AG09319 (cell line): ENCODE data around the gene ERICH6.

Experiments used
- DNase-seq: peaks from one replicate; pipeline ENCODE4 v3.0.0-alpha.2; 2010; ENCODE audit warnings: low read depth; ENCODE audit errors: extremely low read depth
- TF ChIP-seq, protein P1 (sequence below): IDR thresholded peaks from 2 replicates; pipeline ENCODE4 v1.5.1; 2011; ENCODE audit warnings: low read depth, mild to moderate bottlenecking, inconsistent platforms, low read length, moderate library complexity

Gene ERICH6

DNA sequence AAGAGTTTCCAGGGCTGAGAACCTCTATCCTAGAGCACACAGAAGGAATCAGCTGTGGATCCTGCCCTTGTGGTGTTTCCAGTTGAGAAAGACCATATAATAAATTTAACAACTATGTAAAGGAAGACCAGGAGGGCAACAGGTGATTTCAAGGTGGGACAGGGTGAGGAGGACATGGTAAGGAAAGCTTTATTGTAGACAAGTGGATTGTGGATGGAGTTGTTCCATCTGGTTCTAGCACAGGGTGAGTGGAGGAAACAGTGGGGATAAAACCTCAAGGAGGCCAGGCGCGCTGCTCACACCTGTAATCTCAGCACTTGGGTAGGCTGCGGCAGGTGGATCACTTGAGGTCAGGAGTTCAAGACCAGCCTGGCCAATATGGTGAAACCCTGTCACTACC, 42.1 kb upstream of the ERICH6 start:
- DNase-seq = no peak
- TF ChIP-seq, protein P1, sequence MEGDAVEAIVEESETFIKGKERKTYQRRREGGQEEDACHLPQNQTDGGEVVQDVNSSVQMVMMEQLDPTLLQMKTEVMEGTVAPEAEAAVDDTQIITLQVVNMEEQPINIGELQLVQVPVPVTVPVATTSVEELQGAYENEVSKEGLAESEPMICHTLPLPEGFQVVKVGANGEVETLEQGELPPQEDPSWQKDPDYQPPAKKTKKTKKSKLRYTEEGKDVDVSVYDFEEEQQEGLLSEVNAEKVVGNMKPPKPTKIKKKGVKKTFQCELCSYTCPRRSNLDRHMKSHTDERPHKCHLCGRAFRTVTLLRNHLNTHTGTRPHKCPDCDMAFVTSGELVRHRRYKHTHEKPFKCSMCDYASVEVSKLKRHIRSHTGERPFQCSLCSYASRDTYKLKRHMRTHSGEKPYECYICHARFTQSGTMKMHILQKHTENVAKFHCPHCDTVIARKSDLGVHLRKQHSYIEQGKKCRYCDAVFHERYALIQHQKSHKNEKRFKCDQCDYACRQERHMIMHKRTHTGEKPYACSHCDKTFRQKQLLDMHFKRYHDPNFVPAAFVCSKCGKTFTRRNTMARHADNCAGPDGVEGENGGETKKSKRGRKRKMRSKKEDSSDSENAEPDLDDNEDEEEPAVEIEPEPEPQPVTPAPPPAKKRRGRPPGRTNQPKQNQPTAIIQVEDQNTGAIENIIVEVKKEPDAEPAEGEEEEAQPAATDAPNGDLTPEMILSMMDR = no peak

DNA sequence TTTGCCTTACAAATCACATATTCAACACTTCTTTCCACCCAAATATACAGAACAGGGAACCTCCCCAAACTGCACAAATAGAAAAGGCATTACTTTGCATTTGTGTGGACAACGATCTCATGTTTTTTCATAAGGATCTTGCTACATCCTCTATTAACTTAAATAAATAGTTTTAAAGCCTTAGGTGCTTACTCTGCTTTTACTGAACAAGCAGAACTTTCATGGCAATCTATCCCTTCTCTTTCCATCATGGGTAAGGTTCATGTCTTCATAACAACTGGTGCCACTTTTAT, 41.1 kb upstream of the ERICH6 start:
- TF ChIP-seq, protein P1 = no peak

DNA sequence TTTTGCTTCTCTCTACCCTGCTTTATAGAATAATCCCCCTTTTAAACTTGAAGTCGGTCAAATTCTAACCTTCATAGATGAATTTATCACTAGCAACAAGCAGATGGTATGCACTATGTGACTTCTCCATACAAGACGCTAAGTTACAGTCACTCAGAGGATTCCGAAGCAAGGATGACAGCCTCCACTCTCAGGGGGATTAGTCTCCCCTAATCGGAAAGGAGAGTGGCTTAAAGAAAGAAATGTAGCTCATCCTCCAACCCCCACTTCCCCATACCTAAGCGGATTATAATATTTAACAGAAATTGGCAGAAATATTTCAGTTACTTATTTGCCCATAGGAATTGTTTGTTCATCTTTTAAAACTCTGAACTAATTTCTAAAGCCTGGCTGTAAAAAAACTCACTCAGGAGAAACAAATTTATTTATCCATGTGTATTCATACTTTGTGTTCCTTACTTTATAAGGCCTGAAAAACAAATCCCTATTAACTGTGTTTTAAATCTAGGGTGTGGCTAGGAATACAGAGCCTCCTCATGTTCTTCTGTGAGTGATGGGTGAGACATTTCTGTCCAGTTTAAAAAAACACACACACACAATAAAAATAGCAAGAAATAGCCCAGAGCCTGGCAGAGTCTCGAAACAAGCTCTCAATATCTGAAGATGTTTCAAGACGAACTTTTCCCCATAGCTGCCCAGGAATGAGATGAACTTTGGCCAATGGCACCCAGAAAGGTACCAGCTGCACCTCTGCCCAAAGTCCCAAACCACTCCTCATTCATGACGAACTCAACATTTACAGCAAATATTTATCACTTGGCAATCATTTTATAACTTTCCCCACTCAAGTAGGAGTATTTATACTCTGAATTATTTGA, 40.6 kb upstream of the ERICH6 start:
- TF ChIP-seq, protein P1 = no peak
- no peak for DNase-seq

More for the DNA sequence above, 41.1 kb upstream of the ERICH6 start:
- DNase-seq = no peak

DNA sequence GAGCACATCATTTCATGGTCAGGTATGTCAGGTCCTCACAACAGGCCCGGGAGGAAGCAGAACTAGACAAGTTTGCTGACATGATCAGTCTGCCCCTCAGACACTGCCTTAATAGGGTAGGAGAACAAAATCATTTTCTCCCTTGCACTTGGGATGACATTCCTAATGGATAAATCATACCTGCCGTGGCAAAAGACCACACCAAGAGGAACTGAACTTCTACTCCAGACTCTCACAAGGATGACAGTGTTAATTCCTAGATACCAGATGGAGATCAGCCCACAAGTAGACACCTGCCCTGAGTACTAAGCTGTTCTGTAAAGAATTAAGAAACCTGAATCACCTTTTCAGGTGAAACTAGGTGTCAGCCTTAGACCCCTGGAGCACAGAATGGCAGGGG, 39.8 kb upstream of the ERICH6 start:
- TF ChIP-seq, protein P1 = no peak

DNA sequence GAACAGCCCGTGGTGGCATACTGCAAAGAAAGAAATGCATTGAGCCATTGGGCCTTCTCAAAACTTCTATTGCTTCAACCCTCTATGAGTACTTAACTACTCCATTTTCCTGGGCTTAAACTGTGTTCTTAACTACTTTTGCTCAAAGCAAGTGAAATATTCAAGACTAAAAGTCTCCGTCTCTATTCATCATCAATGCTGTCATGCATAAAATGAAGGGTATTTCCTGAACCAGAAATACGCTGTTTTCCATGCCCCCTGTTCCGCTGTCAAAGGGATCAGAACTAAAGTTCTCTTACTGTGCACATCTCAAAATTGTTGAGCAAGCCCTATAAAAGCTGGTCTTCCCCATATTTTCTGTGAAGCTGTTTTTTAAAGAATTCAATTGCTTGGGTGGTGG, 39.0 kb upstream of the ERICH6 start:
- no peak for DNase-seq
- TF ChIP-seq, protein P1 = no peak

More for the DNA sequence above, 39.8 kb upstream of the ERICH6 start:
- DNase-seq = no peak

DNA sequence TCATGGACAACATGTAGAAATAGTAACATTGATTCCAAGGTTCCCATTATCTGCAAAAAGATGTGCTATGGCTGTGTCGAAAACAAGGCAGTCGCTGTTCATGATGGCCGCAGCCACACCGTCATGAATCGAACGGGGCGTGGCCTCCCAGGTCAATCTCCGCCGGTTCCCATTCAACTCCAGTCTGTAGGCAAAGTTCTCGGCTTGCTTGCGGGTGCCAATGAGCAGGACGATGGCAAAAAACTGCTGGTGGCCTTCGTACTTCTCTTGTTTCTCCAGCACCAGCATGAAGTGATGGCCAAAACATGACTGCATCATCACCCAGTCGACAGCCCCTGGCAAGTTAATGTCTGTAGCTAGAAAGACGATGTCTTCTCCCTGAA, 38.4 kb upstream of the ERICH6 start:
- TF ChIP-seq, protein P1 = no peak
- no peak for DNase-seq

DNA sequence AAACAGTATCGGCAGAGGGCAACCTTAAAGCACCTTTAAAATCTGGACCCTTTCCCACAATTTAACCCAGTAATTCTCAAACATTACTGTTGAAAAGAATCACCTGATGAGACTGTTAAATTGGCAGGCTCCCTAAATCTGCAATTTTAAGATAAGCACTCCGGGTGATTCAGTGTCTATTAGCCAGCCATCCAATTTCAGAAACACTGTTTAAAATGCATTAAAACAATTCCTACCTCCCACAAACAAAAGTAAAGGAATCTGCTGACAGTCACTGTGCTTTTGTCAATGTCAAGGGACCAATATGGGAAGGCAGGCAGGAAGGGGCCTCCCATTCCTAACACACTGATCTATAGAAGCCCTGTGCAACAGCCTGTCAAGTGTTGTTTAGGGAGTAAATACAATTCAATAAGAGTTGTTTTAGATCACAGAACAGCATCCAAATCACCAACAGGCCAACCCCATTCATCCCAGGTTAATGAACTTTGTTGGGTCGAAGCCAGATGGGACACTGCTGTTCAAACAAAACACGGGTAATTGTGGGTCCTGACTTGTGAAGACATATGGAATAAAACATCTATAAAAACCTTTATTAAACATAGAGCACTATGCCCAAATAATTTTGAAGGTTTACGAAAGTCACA, 37.9 kb upstream of the ERICH6 start:
- TF ChIP-seq, protein P1 = no peak
- no peak for DNase-seq
